SU-DHL-6 (cell line): ENCODE results near the gene ZNF689.

Experiments used
- H2AFZ ChIP-seq: fragments of 200-600 bp; sonication (generic); 2 replicates; pipeline ENCODE4 v1.6.1; 2014; ENCODE audit warnings: low read depth, mild to moderate bottlenecking, moderate library complexity, mixed read lengths, antibody characterized with exemption, low read length; ENCODE audit not compliant: severe bottlenecking
- H3F3A ChIP-seq: fragments of 200-600 bp; shearing (Covaris generic); 2 replicates; pipeline ENCODE4 v1.6.0; 2016; ENCODE audit warnings: antibody characterized with exemption, mild to moderate bottlenecking; ENCODE audit not compliant: insufficient read depth
- H3K27ac ChIP-seq: fragments of 200-600 bp; sonication (generic); 2 replicates; pipeline ENCODE4 v1.5.1; 2016; ENCODE audit warnings: low read depth, mild to moderate bottlenecking, low read length, moderate library complexity, mixed read lengths
- H3K27me3 ChIP-seq: fragments of 200-600 bp; sonication (generic), shearing (Covaris generic); 2 replicates; pipeline ENCODE4 v1.6.0; 2014; ENCODE audit warnings: mild to moderate bottlenecking, low read length
- H3K36me3 ChIP-seq: fragments of 200-600 bp; sonication (generic); 2 replicates; pipeline ENCODE4 v1.6.1; 2014; ENCODE audit warnings: mild to moderate bottlenecking, low read length, mixed read lengths
- H3K4me2 ChIP-seq: fragments of 300-600, 200-600 bp; shearing (Covaris generic), sonication (generic); 2 replicates; pipeline ENCODE4 v1.6.0; 2014; ENCODE audit warnings: low read length, low read depth, mild to moderate bottlenecking; ENCODE audit not compliant: poor library complexity, severe bottlenecking
- H3K4me3 ChIP-seq: fragments of 200-600 bp; sonication (generic); 2 replicates; pipeline ENCODE4 v1.5.1; 2014; ENCODE audit warnings: antibody characterized with exemption, low read length, mild to moderate bottlenecking, mixed read lengths; ENCODE audit not compliant: insufficient read depth, poor library complexity, severe bottlenecking
- H3K79me2 ChIP-seq: fragments of 200-600 bp; sonication (generic); 2 replicates; pipeline ENCODE4 v1.6.1; 2014; ENCODE audit warnings: mild to moderate bottlenecking, low read length, moderate library complexity; ENCODE audit not compliant: insufficient read depth
- H3K9ac ChIP-seq: fragments of 200-600 bp; sonication (generic); 2 replicates; pipeline ENCODE4 v1.7.0; 2014; ENCODE audit warnings: mild to moderate bottlenecking, low read length
- H3K9me2 ChIP-seq: fragments of 200-600 bp; sonication (generic); replicated peaks from 2 replicates; pipeline ENCODE4 v1.6.1; 2014; ENCODE audit warnings: low read length; ENCODE audit not compliant: insufficient read depth
- H3K9me3 ChIP-seq: fragments of 200-600 bp; sonication (generic); 2 replicates; pipeline ENCODE4 v1.6.1; 2014; ENCODE audit warnings: low read length, mixed read lengths; ENCODE audit not compliant: insufficient read depth
- H4K20me1 ChIP-seq: fragments of 200-600 bp; sonication (generic); 2 replicates; pipeline ENCODE4 v1.6.1; 2014; ENCODE audit warnings: low read depth, mild to moderate bottlenecking, antibody characterized with exemption, low read length, moderate library complexity, mixed read lengths
- CTCF ChIP-seq: fragments of 200-600 bp; sonication (generic); IDR thresholded peaks from one replicate; pipeline ENCODE4 v1.5.1; 2017; ENCODE audit warnings: antibody characterized with exemption, mild to moderate bottlenecking, low read length, moderate library complexity; ENCODE audit not compliant: insufficient read depth, poor library complexity, severe bottlenecking
- EZH2phosphoT487 ChIP-seq: fragments of 200-600 bp; sonication (generic), shearing (Covaris generic); conservative IDR thresholded peaks from 2 replicates; pipeline ENCODE4 v1.6.1; 2018; ENCODE audit warnings: mild to moderate bottlenecking, antibody characterized with exemption, low read length, moderate library complexity, mixed read lengths

Gene ZNF689

GRCh38 chr16:30651124-30652004 is 41.2 kb upstream of the ZNF689 start:
- Histone ChIP-seq H3K36me3 (no peaks in the 10 kb centered on the region), H3K27ac (peak overlapping the region; percentile 83), H3K4me2 (peak overlapping the region; percentile 79), H3K79me2 (0 out of 2 replicates have a peak, but pooled peaks cover 4% of the 10 kb centered on the region), H3K9ac (peak overlapping the region; percentile 96), H2AFZ (peak overlapping the region; percentile 55), H3K9me2 (no peaks in the 10 kb centered on the region), H3K9me3 (no peaks in the 10 kb centered on the region), H3F3A (peaks cover 11% of the 10 kb centered on the region; the same call in 1 of the 2 replicates), H4K20me1 (no peaks in the 10 kb centered on the region), H3K27me3 (no peaks in the 10 kb centered on the region), H3K4me3 (peak overlapping the region; percentile 94)
- TF ChIP-seq CTCF (peak; percentile 57), EZH2phosphoT487 (no peak)

- TF ChIP-seq CTCF (no peak), EZH2phosphoT487 (no peak)
- H3K27me3 ChIP-seq: no peaks in the 10 kb centered on the region
- H3K9me3 ChIP-seq: no peaks in the 10 kb centered on the region
- H3K79me2 ChIP-seq: 0 out of 2 replicates have a peak, but pooled peaks cover 4% of the 10 kb centered on the region
- no peaks in the 10 kb centered on the region for H3K36me3 ChIP-seq
- peak within 1 kb of the TSS; percentile 94 for H3K4me3 ChIP-seq
- peaks cover 11% of the 10 kb centered on the region; the same call in 1 of the 2 replicates for H3F3A ChIP-seq
- H4K20me1 ChIP-seq: no peaks in the 10 kb centered on the region
- peak within 1 kb of the TSS; percentile 96 for H3K9ac ChIP-seq
- peak within 1 kb of the TSS; percentile 79 for H3K4me2 ChIP-seq
- H3K27ac ChIP-seq: peak within 1 kb of the TSS; percentile 83
- H3K9me2 ChIP-seq: no peaks in the 10 kb centered on the region
- H2AFZ ChIP-seq: peak within 1 kb of the TSS; percentile 55
Observed at GRCh38 chr16:30650369-30651123, 40.4 kb upstream of the ZNF689 start, which contains the start of gene PRR14. Gene PRR14, plus strand, starts transcription at chr16:30650960. Its CDS starts 686 bp downstream, at chr16:30651646.

GRCh38 chr16:30649725-30650368 is 39.7 kb upstream of the ZNF689 start:
- H3K9me2 ChIP-seq: no peaks in the 10 kb centered on the region
- no peaks in the 10 kb centered on the region for H3K27me3 ChIP-seq
- H3F3A ChIP-seq: peaks cover 11% of the 10 kb centered on the region; the same call in 1 of the 2 replicates
- no peaks in the 10 kb centered on the region for H4K20me1 ChIP-seq
- H3K36me3 ChIP-seq: no peaks in the 10 kb centered on the region
- no peak overlapping the region for H3K27ac ChIP-seq
- 0 out of 2 replicates have a peak, but pooled peaks cover 4% of the 10 kb centered on the region for H3K79me2 ChIP-seq
- peak overlapping the region; percentile 1 for H3K4me2 ChIP-seq
- no peak overlapping the region for H3K9ac ChIP-seq
- H3K9me3 ChIP-seq: no peaks in the 10 kb centered on the region
- TF ChIP-seq CTCF (no peak), EZH2phosphoT487 (no peak)
- peak overlapping the region; percentile 21 for H2AFZ ChIP-seq
- H3K4me3 ChIP-seq: no peak overlapping the region
